Hepatocyte (in vitro differentiated cells): Measurements from ENCODE around the gene ZMIZ1.

Source experiments
- CTCF ChIP-seq: fragments of 200-600 bp; sonication (generic); IDR thresholded peaks from 2 replicates; pipeline ENCODE4 v1.5.1; 2016; ENCODE audit warnings: antibody characterized with exemption, mild to moderate bottlenecking; ENCODE audit not compliant: poor library complexity
- EZH2 ChIP-seq: fragments of 200-600 bp; sonication (generic); IDR thresholded peaks from 2 replicates; pipeline ENCODE4 v1.6.1; 2016; ENCODE audit warnings: antibody characterized with exemption, mild to moderate bottlenecking, borderline replicate concordance
- EZH2phosphoT487 ChIP-seq: fragments of 200-600 bp; sonication (generic); IDR thresholded peaks from one replicate; pipeline ENCODE4 v1.6.1; 2018; ENCODE audit warnings: antibody characterized with exemption, mild to moderate bottlenecking, low read depth, moderate library complexity; ENCODE audit not compliant: unreplicated experiment, severe bottlenecking

- TF ChIP-seq CTCF (no peak), EZH2phosphoT487 (no peak), EZH2 (no peak)
Measured at GRCh38 chr10:79342295-79342761, 273.6 kb downstream of the ZMIZ1 start.
